ENCODE data around the gene TMEM219. TPM values are rescaled to one million over a fixed set of nuclear protein-coding genes. Genes with fewer than 3 reads are reported as not detected.
"Not testable (repeated sequence)": the region's sequence is repeated elsewhere in the genome, so short reads cannot be mapped to it uniquely, and the experiment has no call there.

The TMEM219 gene, protein sequence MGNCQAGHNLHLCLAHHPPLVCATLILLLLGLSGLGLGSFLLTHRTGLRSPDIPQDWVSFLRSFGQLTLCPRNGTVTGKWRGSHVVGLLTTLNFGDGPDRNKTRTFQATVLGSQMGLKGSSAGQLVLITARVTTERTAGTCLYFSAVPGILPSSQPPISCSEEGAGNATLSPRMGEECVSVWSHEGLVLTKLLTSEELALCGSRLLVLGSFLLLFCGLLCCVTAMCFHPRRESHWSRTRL
- total RNA-seq = 46.1 and 54.0 TPM in 2 replicates

DNA sequence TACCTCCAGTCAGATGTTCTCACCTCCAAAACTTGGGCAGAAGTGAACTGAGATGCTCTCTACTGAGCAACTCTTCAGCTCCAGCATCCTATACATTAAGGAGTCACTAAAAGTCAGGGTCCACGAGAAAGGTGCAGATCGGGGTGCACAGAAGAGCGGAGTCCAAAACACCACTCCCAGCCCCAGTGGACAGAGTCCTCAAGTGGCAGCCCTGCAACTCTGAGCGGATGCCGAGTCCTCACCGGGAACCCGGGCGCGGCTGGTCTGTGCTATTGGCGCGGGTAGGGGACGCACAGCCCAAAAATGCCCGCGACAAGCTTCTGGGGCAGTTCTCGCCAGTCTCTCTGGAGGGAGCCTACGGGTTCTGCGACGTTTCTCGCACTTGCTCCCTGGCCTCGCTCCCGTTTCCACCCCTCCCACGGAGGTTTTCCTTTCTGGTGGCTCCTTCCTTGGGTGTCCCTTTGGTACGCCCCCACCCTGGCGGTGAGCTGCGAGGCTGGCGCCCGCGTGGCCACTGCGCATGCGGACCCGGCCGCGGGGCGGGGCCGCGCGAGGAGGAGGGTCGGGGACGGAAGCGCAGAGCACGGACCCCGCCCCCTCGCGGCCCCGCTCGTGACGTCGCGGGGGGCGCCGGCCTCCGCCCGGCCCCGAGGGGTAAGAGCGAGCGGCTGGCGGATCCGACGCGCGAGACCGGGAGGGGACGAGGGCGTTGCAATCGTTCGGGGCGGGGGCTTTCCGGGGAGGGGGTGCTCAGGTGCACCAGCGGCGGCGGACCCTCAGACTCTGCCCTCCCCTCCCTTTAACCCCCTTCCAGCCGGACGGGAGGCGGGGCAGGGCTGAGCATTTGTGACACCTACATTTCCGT lies at the start of gene TMEM219:
Gene TMEM219 (plus strand): TSS at position 601 of the 865 bp plus-strand sequence. CDS start 1,065 bp downstream, outside the sequence.
- intact Hi-C loops (cut with micrococcal nuclease) = loop anchor here (1.0 to 2.0 kb wide), 5 partner anchors 12 to 141 kb away; partner anchors contain the start of genes CDIPT, INO80E, KCTD13 and MVP

DNA sequence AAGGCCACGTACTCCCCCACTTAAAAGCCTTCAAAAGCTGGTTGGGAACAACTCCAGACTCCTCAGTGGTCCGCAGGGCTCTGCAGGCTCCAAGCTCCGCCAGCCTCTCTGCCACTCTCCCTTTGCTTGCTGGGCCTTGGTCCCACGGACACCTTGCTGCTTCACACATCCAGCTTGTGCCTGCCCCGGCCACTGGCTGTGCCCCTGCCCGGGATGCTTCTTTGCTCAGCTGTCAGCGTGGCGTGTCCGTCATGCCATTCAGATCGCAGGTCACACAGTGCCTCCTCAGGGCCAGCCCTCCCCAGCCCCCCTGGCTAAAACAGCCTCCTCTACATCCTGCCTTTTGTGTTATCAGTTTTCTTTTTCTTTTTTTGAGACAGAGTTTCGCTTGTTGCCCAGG lies 49.8 kb upstream of the TMEM219 start:
- intact Hi-C loops (cut with micrococcal nuclease) = no loop called here

DNA sequence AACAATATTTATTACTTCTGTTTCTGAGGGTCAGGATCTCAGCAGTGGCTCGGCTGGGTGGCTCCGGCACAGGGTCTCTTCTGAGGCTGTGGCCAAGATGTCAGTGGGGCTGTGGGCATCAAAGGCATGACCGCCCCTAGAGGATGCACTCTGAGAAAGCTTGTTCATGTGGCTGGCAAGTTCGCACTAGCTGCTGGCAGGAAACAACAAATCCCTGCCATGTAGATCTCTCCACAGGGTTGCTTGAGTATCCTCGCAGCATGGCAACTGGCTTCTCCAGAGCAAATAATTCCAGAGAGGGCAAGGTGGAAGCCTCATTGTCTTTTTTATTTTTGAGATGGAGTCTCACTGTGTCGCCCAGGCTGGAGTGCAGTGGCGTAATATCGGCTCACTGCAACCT lies 48.4 kb upstream of the TMEM219 start:
- intact Hi-C loops (cut with micrococcal nuclease) = no loop called here

DNA sequence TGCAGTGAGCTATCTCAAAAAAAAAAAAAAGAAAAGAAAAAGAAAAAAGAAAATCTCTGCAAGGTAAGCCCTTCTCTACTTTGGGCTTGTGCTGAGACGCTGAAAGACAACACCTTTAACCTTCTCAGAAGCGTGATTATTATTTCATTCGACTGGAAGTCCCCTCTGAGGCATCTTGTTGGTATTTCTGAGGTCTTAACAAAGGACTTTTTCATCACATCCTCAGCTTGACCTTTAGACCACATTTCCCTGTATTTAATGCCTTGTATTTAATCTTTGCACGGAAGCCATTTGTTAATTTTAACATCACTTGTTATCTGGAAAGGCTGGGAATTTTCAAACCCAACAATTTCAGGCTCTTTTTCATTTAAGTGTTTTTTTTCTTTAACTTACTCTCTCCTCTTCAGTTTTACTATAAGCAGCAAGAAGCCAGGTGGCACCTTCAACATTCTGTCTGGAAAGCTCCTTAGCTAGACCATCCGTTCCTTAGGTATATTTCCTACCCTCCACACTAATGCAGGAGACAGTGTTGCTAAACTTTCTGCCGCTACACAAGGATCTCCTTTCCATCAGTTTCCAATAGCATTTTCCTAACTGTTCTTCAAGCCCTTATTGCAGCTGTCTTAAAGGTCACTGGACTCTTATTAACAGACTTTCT lies 46.2 kb upstream of the TMEM219 start:
- intact Hi-C loops (cut with micrococcal nuclease) = no loop called here

DNA sequence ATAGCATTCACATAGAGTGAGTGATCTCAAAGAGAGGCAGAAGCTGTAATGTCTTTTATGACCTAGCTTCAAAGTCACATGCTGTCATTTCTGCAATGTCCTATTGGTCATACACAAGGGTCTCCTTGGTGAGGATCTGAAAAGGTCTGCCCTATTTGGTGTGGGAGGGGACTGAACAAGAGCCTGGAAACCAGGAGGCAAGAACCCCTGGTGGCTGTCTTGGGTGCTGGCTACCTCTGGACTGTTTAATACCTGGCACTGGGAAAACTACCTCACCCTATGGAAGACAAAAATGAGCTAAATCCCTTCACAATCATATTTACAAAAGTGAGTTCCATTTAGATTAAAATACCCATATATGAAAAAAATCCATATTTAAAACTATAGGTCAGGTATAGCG lies 44.9 kb upstream of the TMEM219 start:
- intact Hi-C loops (cut with micrococcal nuclease) = no loop called here

DNA sequence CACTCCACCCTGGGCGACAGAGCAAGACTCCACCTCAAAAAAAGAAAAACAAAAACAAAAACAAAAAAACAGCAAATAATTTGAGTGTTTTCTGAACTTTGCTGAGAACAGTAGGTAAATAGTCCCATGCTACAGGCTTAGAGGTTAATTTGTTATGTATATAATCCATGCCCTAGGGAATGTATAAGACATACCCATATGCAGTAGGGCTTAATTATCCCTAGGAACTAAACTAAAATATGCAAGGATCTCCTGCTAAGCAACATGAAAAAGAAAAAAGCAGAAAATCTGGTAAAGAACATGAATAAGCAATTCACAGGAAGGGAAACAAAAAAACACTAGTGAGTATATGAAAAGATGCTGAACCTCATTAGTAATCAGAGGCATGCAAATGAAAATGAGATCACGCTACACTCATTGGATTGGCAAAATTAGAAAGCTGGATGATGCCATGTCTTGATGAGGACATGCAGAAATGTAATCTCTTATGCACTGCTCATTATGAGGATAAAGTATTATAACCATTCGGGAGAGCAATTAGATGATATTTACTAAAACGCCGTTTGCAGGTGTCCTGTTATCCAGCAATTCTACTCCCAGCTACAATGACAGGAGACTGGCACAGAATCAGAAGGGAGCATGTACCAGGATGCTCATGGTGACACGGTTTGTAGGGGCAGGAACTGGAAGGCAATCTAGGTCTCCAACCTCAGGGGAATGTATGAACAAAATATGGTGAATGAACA lies 41.4 kb upstream of the TMEM219 start:
- intact Hi-C loops (cut with micrococcal nuclease) = loop anchor here (10.0 kb wide), 1 partner anchor 96 kb away; the partner anchor contains the start of gene MVP

DNA sequence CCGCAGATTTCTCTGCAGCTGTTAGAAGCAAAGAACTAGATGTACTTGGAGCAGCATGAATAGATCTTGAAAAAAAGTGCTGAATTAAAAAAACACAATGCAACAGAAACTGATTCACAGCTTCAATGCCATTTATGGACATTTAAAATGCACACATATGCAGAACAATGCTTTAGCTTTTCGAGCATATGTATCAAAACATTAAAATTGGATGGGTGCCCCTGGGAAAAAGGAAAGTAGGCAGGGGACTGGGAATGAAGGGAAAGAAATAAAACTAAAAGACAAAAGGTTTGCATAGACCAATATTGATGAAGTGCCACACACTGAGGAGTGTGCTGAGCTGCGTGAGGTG lies 40.9 kb upstream of the TMEM219 start:
- intact Hi-C loops (cut with micrococcal nuclease) = loop anchor here (10.0 kb wide), 1 partner anchor 96 kb away; the partner anchor contains the start of gene MVP

DNA sequence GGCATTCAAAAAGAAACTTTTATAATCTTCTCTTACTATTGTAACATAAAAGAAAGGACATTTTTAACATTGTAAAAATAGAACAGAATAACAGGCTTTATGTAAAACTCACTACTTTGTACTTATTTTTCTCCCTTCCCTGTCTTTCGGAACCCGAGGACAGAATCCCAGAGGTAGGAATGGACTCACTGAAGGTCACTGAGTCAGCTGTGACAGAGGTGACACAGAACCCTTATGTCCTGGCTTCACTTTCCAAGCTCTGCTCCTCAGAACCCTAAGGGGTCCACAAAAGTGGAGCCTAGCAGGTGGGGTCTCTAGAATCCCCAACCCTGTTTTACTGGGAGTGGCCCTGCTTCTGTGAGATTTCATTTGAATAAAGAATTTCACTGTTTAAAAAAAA lies 39.6 kb upstream of the TMEM219 start:
- intact Hi-C loops (cut with micrococcal nuclease) = loop anchor here (10.0 kb wide), 1 partner anchor 98 kb away; the partner anchor contains the start of gene MVP

DNA sequence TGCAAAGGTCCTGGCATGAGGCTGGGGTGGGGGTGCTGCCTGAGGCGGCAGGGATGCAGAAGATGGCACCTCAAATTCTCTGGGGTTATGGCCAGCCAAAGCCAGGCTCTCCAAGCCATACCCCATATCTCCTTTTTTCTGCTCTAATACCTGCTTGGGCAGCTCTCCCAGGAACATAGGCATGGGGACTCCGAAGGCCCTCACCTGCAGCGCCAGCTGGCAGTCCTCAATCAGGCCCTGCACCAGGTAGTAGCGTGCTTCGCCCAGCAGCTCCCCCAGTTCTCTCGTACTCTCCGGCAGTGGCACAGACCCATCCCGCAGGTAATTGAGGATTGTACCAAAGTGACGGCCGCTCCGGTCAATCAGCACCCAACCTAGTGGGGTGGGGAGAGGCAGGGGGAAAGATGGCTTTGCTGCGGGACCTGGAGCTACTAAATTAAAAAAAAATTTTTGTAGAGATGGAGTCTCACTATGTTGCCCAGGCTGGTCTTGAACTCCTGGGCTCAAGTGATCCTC lies 38.8 kb upstream of the TMEM219 start:
- intact Hi-C loops (cut with micrococcal nuclease) = loop anchor here (10.0 kb wide), 1 partner anchor 98 kb away; the partner anchor contains the start of gene MVP

DNA sequence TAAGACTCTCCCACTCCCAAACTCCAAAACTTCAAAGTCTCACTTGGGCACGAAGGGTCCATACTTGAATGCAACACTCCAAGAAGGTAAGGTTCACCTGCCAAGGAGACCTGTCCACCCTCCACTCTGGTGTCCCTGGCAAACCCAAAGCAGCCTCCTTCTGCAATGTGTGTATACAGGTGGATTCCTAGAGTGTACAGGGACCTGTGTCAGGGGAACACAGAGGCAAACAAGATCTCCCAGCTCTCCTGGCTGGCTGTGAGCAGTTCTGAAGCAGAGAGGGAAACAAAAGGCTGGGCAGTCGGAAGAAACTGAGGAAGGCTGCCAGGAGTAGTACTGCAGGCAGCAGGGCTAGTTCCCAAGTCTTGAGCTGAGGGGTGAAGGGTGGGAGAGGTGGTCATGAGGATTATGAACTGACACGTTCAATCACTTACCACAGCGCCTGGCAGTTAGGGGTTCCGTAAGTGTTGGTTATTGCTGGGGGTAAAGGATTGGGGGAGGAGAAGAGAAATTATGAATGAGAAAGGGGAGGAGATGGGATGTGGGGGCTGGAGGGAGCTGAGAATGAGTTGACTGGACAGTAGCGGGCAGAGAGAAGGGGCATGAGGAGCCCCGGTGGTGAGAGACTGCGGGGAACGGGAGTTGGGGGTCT lies 36.6 kb upstream of the TMEM219 start:
- intact Hi-C loops (cut with micrococcal nuclease) = loop anchor here (5.0 to 10.0 kb wide), 2 partner anchors 100 to 732 kb away; partner anchors contain the start of genes FBRS and MVP

DNA sequence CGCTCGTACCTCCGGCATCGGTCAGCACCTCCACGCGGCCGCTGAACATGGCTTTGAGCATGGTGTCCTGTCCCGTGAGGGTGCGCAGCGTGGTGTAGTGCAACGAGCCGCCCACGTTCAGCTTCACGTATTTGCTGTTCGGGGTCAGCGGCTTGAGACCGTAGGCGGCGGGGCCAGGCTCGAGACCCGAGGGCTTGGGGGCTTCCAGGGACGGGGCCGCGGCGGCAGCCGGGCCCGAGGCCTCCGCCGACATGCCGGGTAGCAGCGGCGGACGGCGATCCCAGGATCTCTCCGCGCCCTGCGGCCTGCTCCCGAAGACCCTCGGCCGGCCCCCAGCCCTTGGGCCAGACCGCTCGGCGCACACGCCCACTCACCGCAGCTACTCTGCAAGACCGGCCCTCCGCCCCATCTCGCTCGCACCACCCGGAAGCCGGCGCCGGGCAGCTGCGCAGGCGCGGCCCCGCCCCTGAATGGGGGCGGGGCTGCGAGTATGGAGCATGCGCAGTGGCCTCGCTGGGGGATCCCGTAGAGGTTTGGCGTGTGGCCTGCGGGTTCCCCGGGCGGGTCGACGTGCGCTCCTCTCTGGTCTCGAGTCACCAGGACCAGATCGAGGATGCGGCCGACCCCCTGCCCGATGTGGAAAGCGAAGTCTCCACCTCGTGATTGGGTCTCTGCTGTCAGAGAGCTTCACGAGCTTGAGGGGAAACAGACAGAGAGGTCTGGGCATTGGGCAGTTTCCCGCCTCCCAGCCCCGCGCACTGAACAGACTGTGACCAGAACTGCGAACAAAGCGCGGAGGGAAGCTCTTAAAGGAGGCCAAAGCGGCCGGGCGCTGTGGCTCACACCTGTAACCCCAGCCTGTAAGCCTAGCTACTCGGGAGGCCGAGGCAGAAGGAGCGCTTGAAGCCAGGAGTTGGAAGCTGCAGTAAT lies 35.8 kb upstream of the TMEM219 start, which contains the start of gene KCTD13:
Gene KCTD13 (minus strand): TSS at position 446 of the 930 bp plus-strand sequence. CDS start 193 bp downstream, at position 253.
- intact Hi-C loops (cut with micrococcal nuclease) = loop anchor here (1.0 to 10.0 kb wide), 10 partner anchors 26 to 731 kb away; partner anchors contain the start of genes ASPHD1, CDIPT, FBRS and INO80E

DNA sequence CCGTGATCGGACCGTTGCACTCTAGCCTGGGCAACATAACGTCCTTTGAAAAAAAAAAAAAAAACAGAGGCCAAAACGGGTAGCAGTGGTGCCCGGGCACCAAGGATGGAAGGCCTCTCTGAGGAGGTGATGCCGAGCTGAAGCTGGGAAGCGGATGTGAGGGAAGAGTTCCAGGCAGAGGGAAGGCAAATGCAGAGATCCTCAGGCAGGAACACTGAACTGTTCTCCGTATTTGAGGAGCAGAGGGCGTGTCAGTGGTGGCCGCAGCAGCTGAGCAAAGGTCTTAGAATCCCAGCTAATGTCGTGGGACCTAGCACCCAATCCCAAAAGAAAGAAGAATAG lies 35.2 kb upstream of the TMEM219 start:
- intact Hi-C loops (cut with micrococcal nuclease) = loop anchor here (1.0 to 10.0 kb wide), 10 partner anchors 26 to 731 kb away; partner anchors contain the start of genes ASPHD1, CDIPT, FBRS and INO80E

DNA sequence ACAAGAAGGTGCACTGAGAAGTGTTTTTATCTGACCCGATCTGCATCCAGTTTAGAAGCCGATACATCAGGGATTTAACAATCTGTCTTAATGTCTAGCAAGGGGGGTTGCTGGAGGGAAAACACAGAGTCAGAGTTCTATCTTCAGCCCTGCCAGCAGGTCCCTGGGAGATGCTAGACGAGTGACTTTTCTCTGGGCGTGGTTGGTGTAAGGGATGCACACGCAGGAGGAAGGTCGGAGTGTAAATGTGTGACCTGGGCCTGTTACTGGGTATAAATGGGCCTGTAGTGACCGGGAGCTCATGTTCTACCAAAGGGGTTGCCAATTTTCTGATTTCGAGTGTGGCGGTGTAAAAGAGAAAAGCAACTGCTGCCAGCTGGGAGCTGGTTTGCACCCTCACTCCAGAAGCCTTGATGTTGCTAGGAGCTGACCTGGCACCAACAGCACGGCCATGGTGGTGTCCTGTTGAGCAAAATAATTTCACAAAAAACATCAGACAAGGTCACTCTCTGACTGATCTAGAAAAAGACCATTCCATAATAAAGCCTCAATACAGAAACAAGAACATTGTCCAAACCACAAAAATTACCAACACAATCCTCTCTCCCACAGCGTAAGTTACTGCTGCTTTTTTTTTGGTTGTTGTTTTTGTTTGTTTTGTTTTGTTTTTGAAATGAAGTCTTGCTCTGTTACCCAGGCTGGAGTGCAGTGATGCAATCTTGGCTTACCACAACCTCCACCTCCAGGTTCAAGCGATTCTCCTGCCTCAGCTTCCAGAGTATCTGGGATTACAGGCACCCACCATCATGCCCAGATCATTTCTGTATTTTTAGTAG lies 34.6 kb upstream of the TMEM219 start:
- intact Hi-C loops (cut with micrococcal nuclease) = loop anchor here (2.0 to 10.0 kb wide), 3 partner anchors 102 to 730 kb away; partner anchors contain the start of genes FBRS and MVP

DNA sequence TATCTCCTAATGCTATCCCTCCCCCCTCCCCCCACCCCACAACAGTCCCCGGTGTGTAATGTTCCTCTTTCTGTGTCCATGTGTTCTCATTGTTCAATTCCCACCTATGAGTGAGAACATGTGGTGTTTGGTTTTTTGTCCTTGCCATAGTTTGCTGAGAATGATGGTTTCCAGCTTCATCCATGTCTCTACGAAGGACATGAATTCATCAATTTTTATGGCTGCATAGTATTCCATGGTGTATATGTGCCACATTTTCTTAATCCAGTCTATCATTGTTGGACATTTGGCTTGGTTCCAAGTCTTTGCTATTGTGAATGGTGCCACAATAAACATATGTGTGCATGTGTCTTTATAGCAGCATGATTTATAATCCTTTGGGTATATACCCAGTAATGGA lies 30.1 kb upstream of the TMEM219 start:
- intact Hi-C loops (cut with micrococcal nuclease) = not testable (repeated sequence)

DNA sequence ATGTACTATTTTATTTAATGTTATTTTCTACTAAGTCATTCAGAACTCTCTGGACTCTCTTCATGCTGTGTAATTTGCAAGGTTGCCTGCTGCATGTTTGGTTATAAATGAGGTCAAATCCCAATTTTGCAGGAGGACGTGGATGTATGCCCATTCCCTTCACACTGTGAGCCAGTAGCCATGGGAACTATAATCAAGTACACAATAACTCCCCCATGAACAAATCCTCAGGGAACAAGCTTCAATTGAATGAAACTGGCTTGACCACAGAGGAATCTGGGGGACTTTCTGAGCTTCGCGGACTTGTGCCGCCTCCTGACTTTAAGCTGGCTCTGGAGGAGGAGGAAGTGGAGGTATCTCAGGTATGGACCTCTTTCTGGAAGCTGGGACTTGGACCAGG lies 21.2 kb upstream of the TMEM219 start:
- intact Hi-C loops (cut with micrococcal nuclease) = no loop called here

DNA sequence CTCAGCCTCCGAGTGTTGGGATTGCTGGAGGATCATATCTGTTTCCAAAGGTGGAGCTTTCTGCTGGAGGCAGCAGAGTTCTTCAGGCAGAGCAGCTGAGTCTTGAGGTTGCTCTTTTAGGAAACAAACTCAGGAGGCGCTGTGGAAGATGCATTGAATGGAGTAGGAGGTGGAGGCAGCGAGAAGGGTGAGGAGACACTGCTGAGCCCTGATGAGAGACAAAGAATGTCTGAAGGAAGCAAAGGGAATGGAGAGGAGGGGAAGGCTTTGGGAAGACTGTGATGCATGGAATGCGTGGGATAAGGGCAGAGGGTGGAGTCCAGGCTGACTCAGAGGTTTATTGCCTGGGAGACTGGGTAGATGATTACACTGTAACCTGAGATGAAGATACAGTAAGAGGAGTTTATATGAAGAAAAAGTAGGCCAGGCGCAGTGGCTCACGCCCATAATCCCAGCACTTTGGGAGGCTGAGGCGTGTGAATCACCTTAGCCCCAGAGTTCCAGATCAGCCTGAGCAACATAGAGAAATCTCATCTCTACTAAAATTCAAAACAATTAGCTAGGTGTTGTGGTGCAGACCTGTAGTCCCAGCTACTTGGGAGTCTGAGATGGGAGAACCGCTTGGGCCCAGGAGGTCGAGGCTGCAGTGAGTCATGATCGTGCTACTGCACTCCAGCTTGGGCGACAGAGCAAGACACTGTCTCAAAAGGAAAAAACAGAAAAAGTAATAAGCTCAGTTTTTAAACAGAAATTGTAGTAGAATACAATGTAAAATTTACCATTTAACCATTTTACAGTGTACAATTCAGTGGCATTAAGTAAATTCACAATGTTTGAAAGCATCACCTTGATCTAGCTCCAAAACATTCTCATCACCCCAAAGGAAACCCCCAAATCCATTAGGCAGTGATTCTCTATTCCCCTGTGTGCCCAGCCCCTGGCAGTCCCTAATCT lies 17.8 kb upstream of the TMEM219 start:
- intact Hi-C loops (cut with micrococcal nuclease) = no loop called here

DNA sequence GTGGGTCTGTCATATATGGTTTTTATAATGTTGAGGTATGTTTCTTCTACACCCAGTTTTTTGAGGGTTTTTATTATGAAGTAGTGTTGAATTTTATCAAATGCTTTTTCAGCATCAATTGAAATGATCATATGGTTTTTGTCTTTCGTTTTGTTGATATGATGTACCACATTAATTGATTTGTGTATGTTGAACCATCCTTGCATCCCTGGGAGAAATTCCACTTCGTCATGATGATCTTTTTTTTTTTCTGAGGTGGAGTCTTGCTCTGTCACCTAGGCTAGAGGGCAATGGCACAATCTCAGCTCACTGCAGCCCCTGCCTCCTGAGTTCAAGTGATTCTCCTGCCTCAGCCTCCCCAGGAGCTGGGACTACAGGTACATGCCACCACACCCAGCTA lies 14.0 kb upstream of the TMEM219 start:
- intact Hi-C loops (cut with micrococcal nuclease) = no loop called here
